Fibroblast of villous mesenchyme (primary cell): ENCODE results near the gene CABLES1. TPM values are rescaled to one million over a fixed set of nuclear protein-coding genes. Genes with fewer than 3 reads are reported as not detected.

Source experiments
- DNase-seq: peaks from one replicate; pipeline ENCODE4 v3.0.0-alpha.2; 2010; ENCODE audit warnings: low read depth
- H3K4me3 ChIP-seq: 2 replicates; pipeline ENCODE4 v1.5.1; 2011; ENCODE audit warnings: low read depth, mild to moderate bottlenecking, low read length
- CTCF ChIP-seq: IDR thresholded peaks from 2 replicates; pipeline ENCODE4 v1.5.1; 2012; ENCODE audit warnings: low read depth, mild to moderate bottlenecking, low read length; ENCODE audit not compliant: insufficient read depth
- total RNA-seq: library from RNA; depleted of rRNA; stranded (reverse); fragments of >200 nt; gene quantifications from 2 replicates; pipeline ENCODE4 v1.2.3, GENCODE V29; 2012

Gene CABLES1
- total RNA-seq, 1 donor = 0.43 TPM

GRCh38 chr18:23270986-23271680 is 135.8 kb downstream of the CABLES1 start:
- H3K4me3 ChIP-seq = no peak overlapping the region
- TF ChIP-seq CTCF = no peak
- no peak for DNase-seq

- DNase-seq = no peak
- no peak for TF ChIP-seq CTCF
- H3K4me3 ChIP-seq = no peak overlapping the region
These were observed 137.4 kb downstream of the CABLES1 start for GRCh38 chr18:23272498-23273232.

- no peak overlapping the region for H3K4me3 ChIP-seq
- no peak for DNase-seq
- TF ChIP-seq CTCF = no peak
These were observed 138.2 kb downstream of the CABLES1 start for GRCh38 chr18:23273443-23273966.

- no peak overlapping the region for H3K4me3 ChIP-seq
- peak; percentile 29 for DNase-seq
- no peak for TF ChIP-seq CTCF
These were observed 139.6 kb downstream of the CABLES1 start for GRCh38 chr18:23274638-23275482.

- H3K4me3 ChIP-seq = no peak overlapping the region
- DNase-seq = no peak
- no peak for TF ChIP-seq CTCF
These were observed 141.2 kb downstream of the CABLES1 start for GRCh38 chr18:23276451-23276850.

- no peak for DNase-seq
- TF ChIP-seq CTCF = no peak
These were observed 142.1 kb downstream of the CABLES1 start for GRCh38 chr18:23277399-23277798.

More at GRCh38 chr18:23277399-23277798, 142.1 kb downstream of the CABLES1 start:
- no peak overlapping the region for H3K4me3 ChIP-seq
